Measurements from ENCODE around the gene ZNF217. TPM values are rescaled to one million over a fixed set of nuclear protein-coding genes. Genes with fewer than 3 reads are reported as not detected.

ZNF217 gene
- total and polyA plus RNA-seq, 9 of the 15 experiments (the other 6 are each of a cell fraction or from before 2014, with no cell fraction given): 3.0 to 41.8 (median 16.8) TPM

GRCh38 chr20:53534037-53534436 is 59.6 kb downstream of the ZNF217 start (continued):
- TF ChIP-seq HES1 (IDR thresholded peaks at IDR 0.05; ENCODE audit: low read depth) (no peak), ZBTB12 (CRISPR knock-in tag; IDR thresholded peaks at IDR 0.05) (no peak), RBM17 (IDR thresholded peaks at IDR 0.05; ENCODE audit: borderline replicate concordance, low read depth, low read length) (no peak), HMBOX1 (IDR thresholded peaks at IDR 0.05) (no peak), CREB5 (CRISPR knock-in tag; IDR thresholded peaks at IDR 0.05) (no peak), DLX4 (CRISPR knock-in tag; IDR thresholded peaks at IDR 0.05) (no peak), PURB (CRISPR knock-in tag; IDR thresholded peaks at IDR 0.05; ENCODE audit: low read depth) (no peak)
